Glutamatergic neuron (in vitro differentiated cells): Measurements from ENCODE around the gene PAX7. TPM values are rescaled to one million over a fixed set of nuclear protein-coding genes. Genes with fewer than 3 reads are reported as not detected.

Experiments
- DNase-seq: peaks from one replicate; pipeline ENCODE4 v3.0.0; 2022
- H3K27ac Mint-ChIP-seq: one replicate; pipeline ENCODE4 v1.8.0; 2020; ENCODE audit warnings: mild to moderate bottlenecking, mixed read lengths, inconsistent platforms; ENCODE audit not compliant: unreplicated experiment
- H3K27me3 Mint-ChIP-seq: one replicate; pipeline ENCODE4 v1.8.0; 2020; ENCODE audit warnings: mild to moderate bottlenecking, moderate library complexity, mixed read lengths, inconsistent platforms; ENCODE audit not compliant: unreplicated experiment
- H3K36me3 Mint-ChIP-seq: one replicate; pipeline ENCODE4 v1.8.0; 2020; ENCODE audit warnings: mild to moderate bottlenecking, mixed read lengths, inconsistent platforms; ENCODE audit not compliant: unreplicated experiment
- H3K4me1 Mint-ChIP-seq: one replicate; pipeline ENCODE4 v1.8.0; 2020; ENCODE audit warnings: mild to moderate bottlenecking, low read depth, mixed read lengths, inconsistent platforms; ENCODE audit not compliant: unreplicated experiment
- H3K4me3 Mint-ChIP-seq: one replicate; pipeline ENCODE4 v1.8.0; 2020; ENCODE audit warnings: mild to moderate bottlenecking, mixed read lengths, inconsistent platforms; ENCODE audit not compliant: unreplicated experiment
- H3K9me3 Mint-ChIP-seq: one replicate; pipeline ENCODE4 v1.8.0; 2020; ENCODE audit warnings: mild to moderate bottlenecking, moderate library complexity, mixed read lengths, inconsistent platforms; ENCODE audit not compliant: unreplicated experiment
- CTCF ChIP-seq: fragments of 200-600 bp; sonication (generic); IDR thresholded peaks from one replicate; pipeline ENCODE4 v1.5.0; 2021; ENCODE audit not compliant: partially characterized antibody, unreplicated experiment
- total RNA-seq: library from RNA; stranded (reverse); fragmentation: NEBNext Ultra II Directional; extraction: Animal tissue kit (Norgen Biotek cat#: 25700); gene quantifications from one replicate; pipeline ENCODE4 v1.2.1, GENCODE V29; 2021; ENCODE audit not compliant: unreplicated experiment

The PAX7 gene
- total RNA-seq, 1 donor from 2014 or later, result 0.07 TPM

- no peak overlapping the region for H3K27ac Mint-ChIP-seq
- H3K4me1 Mint-ChIP-seq, result peaks cover 7% of the 10 kb centered on the region
- no peaks in the 10 kb centered on the region for H3K27me3 Mint-ChIP-seq
- no peak for DNase-seq
- no peaks in the 10 kb centered on the region for H3K36me3 Mint-ChIP-seq
- peak overlapping the region; percentile 84 for H3K4me3 Mint-ChIP-seq
- peaks cover 3% of the 10 kb centered on the region for H3K9me3 Mint-ChIP-seq
- TF ChIP-seq CTCF, result no peak
Observed at GRCh38 chr1:18784482-18784831, 153.8 kb downstream of the PAX7 start.

DNA sequence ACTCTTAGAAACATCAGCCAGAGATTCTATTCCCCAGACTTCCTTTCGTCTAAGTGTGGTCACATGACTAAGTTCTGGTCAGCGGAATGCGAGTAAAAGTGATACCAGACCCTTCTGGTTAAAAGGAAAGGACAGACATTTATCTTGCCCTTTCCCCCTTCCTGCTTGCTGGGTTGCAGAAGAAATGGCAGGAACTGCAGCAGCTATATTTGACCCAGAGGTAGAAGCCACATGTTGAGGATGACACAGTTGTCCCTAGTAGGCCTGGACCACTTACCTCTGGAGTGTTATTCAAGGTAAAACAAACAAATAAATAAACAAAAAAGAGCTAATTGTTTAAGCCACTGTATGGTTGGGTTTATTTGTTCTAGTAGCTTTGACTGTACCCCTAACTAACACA is 155.5 kb downstream of the PAX7 start:
- TF ChIP-seq CTCF, result no peak
- Mint-ChIP-seq H3K36me3 (no peaks in the 10 kb centered on the region), H3K4me1 (peaks cover 7% of the 10 kb centered on the region), H3K27me3 (peaks cover 3% of the 10 kb centered on the region), H3K27ac (no peak overlapping the region), H3K4me3 (no peak overlapping the region), H3K9me3 (peaks cover 3% of the 10 kb centered on the region)
- no peak for DNase-seq

DNA sequence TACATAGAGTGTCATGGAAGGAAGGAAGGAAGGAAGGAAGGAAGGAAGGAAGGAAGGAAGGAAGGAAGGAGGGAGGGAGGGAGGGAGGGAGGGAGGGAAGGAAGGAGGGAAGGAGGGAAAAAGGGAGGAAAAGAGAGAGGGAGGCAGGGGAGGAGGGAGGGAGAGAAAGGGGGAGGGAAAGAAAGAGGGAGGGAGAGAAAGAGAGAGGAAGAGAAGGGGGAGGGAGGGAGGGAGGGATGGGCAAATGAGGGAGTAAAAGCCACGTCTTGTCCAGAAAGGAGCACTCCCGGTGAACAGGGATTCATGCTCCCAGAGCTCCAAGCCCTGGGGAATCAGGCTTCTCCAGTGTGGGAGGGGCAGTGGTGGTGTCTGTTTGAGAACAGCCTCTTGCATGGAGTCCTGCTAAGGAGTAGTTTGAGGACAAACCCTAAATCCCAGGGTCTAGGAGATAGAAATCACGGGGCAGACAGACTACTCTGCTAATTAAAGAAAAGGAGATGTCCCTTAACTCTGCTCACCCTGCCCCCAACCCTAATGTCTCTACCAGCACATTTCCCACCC is 157.3 kb downstream of the PAX7 start:
- H3K27ac Mint-ChIP-seq, result no peak overlapping the region
- H3K36me3 Mint-ChIP-seq, result no peaks in the 10 kb centered on the region
- TF ChIP-seq CTCF, result no peak
- H3K9me3 Mint-ChIP-seq, result peaks cover 3% of the 10 kb centered on the region
- no peak for DNase-seq
- peaks cover 3% of the 10 kb centered on the region for H3K27me3 Mint-ChIP-seq
- H3K4me3 Mint-ChIP-seq, result no peak overlapping the region
- H3K4me1 Mint-ChIP-seq, result peaks cover 7% of the 10 kb centered on the region

DNA sequence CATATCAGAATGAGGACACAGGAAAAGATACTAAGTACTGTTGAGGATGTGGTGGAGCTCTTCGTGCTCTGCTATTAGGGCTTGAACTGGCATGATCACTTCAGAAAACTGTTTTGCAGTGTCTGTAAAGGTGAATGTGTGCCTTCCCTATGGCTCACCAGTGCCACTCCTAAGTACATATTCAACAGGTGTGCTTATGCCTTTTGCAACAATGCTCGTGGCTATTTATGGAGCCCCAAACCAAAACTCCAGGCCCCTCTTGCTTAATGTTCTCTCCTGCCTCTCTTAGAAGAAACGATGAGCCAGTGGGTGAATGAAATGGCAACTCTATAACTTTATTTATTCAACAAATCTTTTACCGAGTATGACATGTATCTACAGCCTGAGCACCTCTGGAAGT is 158.6 kb downstream of the PAX7 start:
- Mint-ChIP-seq H3K4me1 (peaks cover 10% of the 10 kb centered on the region), H3K36me3 (no peaks in the 10 kb centered on the region), H3K4me3 (no peak overlapping the region), H3K27ac (no peak overlapping the region), H3K9me3 (peaks cover 5% of the 10 kb centered on the region), H3K27me3 (peaks cover 4% of the 10 kb centered on the region)
- no peak for DNase-seq
- TF ChIP-seq CTCF, result no peak

GRCh38 chr1:18792747-18793146 is 162.1 kb downstream of the PAX7 start:
- H3K4me3 Mint-ChIP-seq, result no peak overlapping the region
- no peaks in the 10 kb centered on the region for H3K36me3 Mint-ChIP-seq
- DNase-seq, result no peak
- no peak for TF ChIP-seq CTCF
- peaks cover 20% of the 10 kb centered on the region for H3K4me1 Mint-ChIP-seq
- peaks cover 2% of the 10 kb centered on the region for H3K9me3 Mint-ChIP-seq
- H3K27ac Mint-ChIP-seq, result no peak overlapping the region
- H3K27me3 Mint-ChIP-seq, result peaks cover 9% of the 10 kb centered on the region
